22Rv1 (cell line): ENCODE data around the gene C17orf50.

Source experiments
- CTCF ChIP-seq: fragments of 450-650 bp; IDR thresholded peaks from 2 replicates; pipeline ENCODE4 v1.5.1; 2017; ENCODE audit warnings: mild to moderate bottlenecking
- ZFX ChIP-seq: fragments of 450-650 bp; IDR thresholded peaks from 2 replicates; pipeline ENCODE4 v1.6.1; 2017; ENCODE audit warnings: antibody characterized with exemption, borderline replicate concordance

GRCh38 chr17:35775583-35775982 is 14.9 kb downstream of the C17orf50 start:
- no peak for TF ChIP-seq CTCF
- TF ChIP-seq ZFX: no peak
